Measurements from ENCODE around the gene MEIOB. TPM values are rescaled to one million over a fixed set of nuclear protein-coding genes. Genes with fewer than 3 reads are reported as not detected.

MEIOB gene
- total RNA-seq, 1 experiment from 2014 or later = not detected

DNA sequence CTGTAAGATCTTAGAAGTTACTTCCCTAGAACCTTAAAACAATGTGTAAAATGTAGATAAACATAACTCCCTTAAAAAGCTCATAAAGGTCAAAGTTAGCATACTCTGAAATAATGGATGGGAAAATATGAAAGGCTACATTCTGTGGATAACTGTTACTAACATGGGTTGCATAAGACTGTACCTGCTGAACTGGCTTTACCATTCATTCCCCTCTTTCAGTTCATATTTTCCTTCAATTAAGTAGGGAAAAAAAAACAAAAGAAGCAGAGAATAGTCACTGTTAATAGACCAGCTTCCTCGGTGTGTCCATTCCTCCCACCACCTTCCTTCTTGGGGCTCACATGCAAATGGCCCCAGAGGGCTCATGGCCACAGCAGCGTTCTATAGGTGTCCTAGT is 7.5 kb upstream of the MEIOB start:
- Histone ChIP-seq H3K4me1 (replicated peaks; ENCODE audit: insufficient read depth) (peaks cover 20% of the 10 kb centered on the region), H3F3A (ENCODE audit: insufficient read depth, low read depth) (peaks cover 15% of the 10 kb centered on the region; the same call in 1 of the 2 replicates), H3K9me3 (ENCODE audit: insufficient read depth, low read depth) (no peaks in the 10 kb centered on the region), H3K27me3 (ENCODE audit: insufficient read depth, low read depth) (no peaks in the 10 kb centered on the region), H3K27ac (no peak overlapping the region), H3K36me3 (ENCODE audit: low read depth) (no peaks in the 10 kb centered on the region), H2AFZ (no peak overlapping the region), H3K4me3 (no peak overlapping the region), H3K79me2 (ENCODE audit: low read depth) (no peaks in the 10 kb centered on the region), H3K4me2 (peak overlapping the region; percentile 5; the same call in 1 of the 2 replicates), H3K9me2 (ENCODE audit: insufficient read depth) (no peaks in the 10 kb centered on the region), H4K20me1 (ENCODE audit: insufficient read depth) (no peaks in the 10 kb centered on the region)
- peak in 1 of 2 experiments; percentile 74 for DNase-seq
- CTCF ChIA-PET = interaction anchor here (0.6 kb wide), 1 partner anchor 18 kb away, joined by 4 read pairs; no protein-coding TSS in a partner anchor
- BruUV-seq (replicated peaks) = no TSS peak
- intact Hi-C loops (cut with micrococcal nuclease; ENCODE audit: unreplicated experiment) = no loop called here
- POLR2A ChIA-PET (ENCODE audit: unreplicated experiment) = no interaction called here
- TF ChIP-seq CTCF (conservative IDR thresholded peaks at IDR 0.05) (no peak), EZH2 (IDR thresholded peaks at IDR 0.05; ENCODE audit: low read depth) (no peak)

- POLR2A ChIA-PET (ENCODE audit: unreplicated experiment) = interaction anchor here (0.6 kb wide), 1 partner anchor 21 kb away, joined by 4 read pairs; no protein-coding TSS in a partner anchor
- TF ChIP-seq EZH2 (IDR thresholded peaks at IDR 0.05; ENCODE audit: low read depth) (no peak), CTCF (conservative IDR thresholded peaks at IDR 0.05) (no peak)
Observed at GRCh38 chr16:1878256-1878655, 6.3 kb upstream of the MEIOB start.

GRCh38 chr16:1877804-1878203 is 5.8 kb upstream of the MEIOB start:
- no peaks in the 10 kb centered on the region for H3K9me3 ChIP-seq (ENCODE audit: insufficient read depth, low read depth)
- no peaks in the 10 kb centered on the region for H3K27me3 ChIP-seq (ENCODE audit: insufficient read depth, low read depth)
- H3K4me1 ChIP-seq (replicated peaks; ENCODE audit: insufficient read depth) = peaks cover 20% of the 10 kb centered on the region
- no peaks in the 10 kb centered on the region for H3K79me2 ChIP-seq (ENCODE audit: low read depth)
- H3K4me3 ChIP-seq = no peak overlapping the region
- peaks cover 15% of the 10 kb centered on the region; the same call in 1 of the 2 replicates for H3F3A ChIP-seq (ENCODE audit: insufficient read depth, low read depth)
- TF ChIP-seq CTCF (conservative IDR thresholded peaks at IDR 0.05) (no peak), EZH2 (IDR thresholded peaks at IDR 0.05; ENCODE audit: low read depth) (no peak)
- peak in 1 of 2 experiments; percentile 62 for DNase-seq
- H4K20me1 ChIP-seq (ENCODE audit: insufficient read depth) = no peaks in the 10 kb centered on the region
- H3K27ac ChIP-seq = no peak overlapping the region
- intact Hi-C loops (cut with micrococcal nuclease; ENCODE audit: unreplicated experiment) = no loop called here
- 0 out of 2 replicates have a peak overlapping the region, but pooled peaks have one; percentile 13 for H3K4me2 ChIP-seq
- no peaks in the 10 kb centered on the region for H3K9me2 ChIP-seq (ENCODE audit: insufficient read depth)
- CTCF ChIA-PET = no interaction called here
- no peaks in the 10 kb centered on the region for H3K36me3 ChIP-seq (ENCODE audit: low read depth)
- no TSS peak for BruUV-seq (replicated peaks)
- no peak overlapping the region for H2AFZ ChIP-seq
- POLR2A ChIA-PET (ENCODE audit: unreplicated experiment) = interaction anchor here (0.6 kb wide), 1 partner anchor 22 kb away, joined by 4 read pairs; no protein-coding TSS in a partner anchor

More at GRCh38 chr16:1878256-1878655, 6.3 kb upstream of the MEIOB start:
- H3K27me3 ChIP-seq (ENCODE audit: insufficient read depth, low read depth) = no peaks in the 10 kb centered on the region
- H2AFZ ChIP-seq = no peak overlapping the region
- no peak overlapping the region for H3K27ac ChIP-seq
- no peaks in the 10 kb centered on the region for H3K9me3 ChIP-seq (ENCODE audit: insufficient read depth, low read depth)
- peaks cover 15% of the 10 kb centered on the region; the same call in 1 of the 2 replicates for H3F3A ChIP-seq (ENCODE audit: insufficient read depth, low read depth)
- no peaks in the 10 kb centered on the region for H3K9me2 ChIP-seq (ENCODE audit: insufficient read depth)
- no peak for DNase-seq
- BruUV-seq (replicated peaks) = no TSS peak
- CTCF ChIA-PET = no interaction called here
- H3K4me1 ChIP-seq (replicated peaks; ENCODE audit: insufficient read depth) = peaks cover 20% of the 10 kb centered on the region
- no peaks in the 10 kb centered on the region for H3K79me2 ChIP-seq (ENCODE audit: low read depth)
- H3K4me2 ChIP-seq = 0 out of 2 replicates have a peak overlapping the region, but pooled peaks have one; percentile 13
- H3K36me3 ChIP-seq (ENCODE audit: low read depth) = no peaks in the 10 kb centered on the region
- no peaks in the 10 kb centered on the region for H4K20me1 ChIP-seq (ENCODE audit: insufficient read depth)
- intact Hi-C loops (cut with micrococcal nuclease; ENCODE audit: unreplicated experiment) = no loop called here
- H3K4me3 ChIP-seq = no peak overlapping the region
